Transverse colon (tissue), 4 donors: ENCODE results near the gene CD276. TPM values are rescaled to one million over a fixed set of nuclear protein-coding genes. Genes with fewer than 3 reads are reported as not detected.

Source experiments
- DNase-seq: peaks from one replicate; pipeline ENCODE4 v3.0.0-alpha.2; 2019
- H3K27ac ChIP-seq, 4 donors: fragments of 200-600 bp; sonication (generic); 2 replicates each; pipeline ENCODE4 v1.5.1; 2016 to 2018; ENCODE audit warnings: inconsistent platforms in 4 of 4
- H3K27me3 ChIP-seq: fragments of 200-600 bp; sonication (generic); 2 replicates; pipeline ENCODE4 v1.5.1; 2017; ENCODE audit warnings: inconsistent platforms
- H3K36me3 ChIP-seq, 4 donors: fragments of 200-600 bp; sonication (generic); 2 replicates each; pipeline ENCODE4 v1.5.1; 2017 to 2019; ENCODE audit warnings: inconsistent platforms in 4 of 4
- H3K4me1 ChIP-seq, 4 donors: fragments of 200-600 bp; sonication (generic); 2 replicates each; pipeline ENCODE4 v1.5.1; 2017 to 2020; ENCODE audit warnings: inconsistent platforms in 4 of 4
- H3K4me3 ChIP-seq, 4 donors: fragments of 200-600 bp; sonication (generic); 1 replicate in 1 of 4; 2 replicates in 3 of 4; pipeline versions ENCODE4 v1.5.1 to v1.6.1; 2017 to 2019; ENCODE audit warnings: inconsistent platforms in 4 of 4
- H3K9me3 ChIP-seq, 2 donors: fragments of 200-600 bp; sonication (generic); 2 replicates each; pipeline ENCODE4 v1.5.1; 2017 to 2019; ENCODE audit warnings: inconsistent platforms in 2 of 2
- EP300 ChIP-seq: sonication (generic); formaldehyde crosslinking; IDR thresholded peaks from one replicate; pipeline ENCODE4 v1.6.1; 2017; ENCODE audit warnings: antibody characterized with exemption, low read depth
- POLR2A ChIP-seq: fragments of 450-650 bp; IDR thresholded peaks from one replicate; pipeline ENCODE4 v1.6.1; 2016; ENCODE audit warnings: antibody characterized with exemption, mild to moderate bottlenecking, moderate library complexity
- POLR2AphosphoS5 ChIP-seq, 3 donors: sonication (generic); formaldehyde crosslinking; IDR thresholded peaks; one replicate each; pipeline ENCODE4 v1.6.1; 2016; ENCODE audit warnings: antibody characterized with exemption in 3 of 3
- WGBS, 2 donors: methylation state at CpG; one replicate each; pipeline ENCODE4 v1.1.5; 2018; ENCODE audit warnings: low coverage in 1 of 2; 5-methylcytosine and 5-hydroxymethylcytosine counted together
- in situ Hi-C, 4 donors: fragments of 200-750 bp; cut with MboI; loops; one replicate each; pipeline versions ENCODE4 v1.15.0 to v1.15.1; 2017; ENCODE audit warnings: low sequenced_read_pairs in 3 of 4, low pct_ligation_motif_present in 1 of 4, low pct_unique_long_range_greater_than_20kb in 1 of 4
- intact Hi-C: fragments of 100-400 bp; cut with DNase I; formaldehyde crosslinking; loops from one replicate; pipeline ENCODE4 v1.15.1; 2023; ENCODE audit warnings: low total_unique reads
- total RNA-seq, 4 donors: library from RNA; depleted of rRNA; stranded (reverse); fragments of >200 nt; gene quantifications; one replicate each; pipeline ENCODE4 v1.1.0, GENCODE V29; 2016
- TF ChIP-seq, protein P1 (sequence below), 5 experiments: fragments of 200-600 bp in 3 of 5; fragments of 450-650 bp in 2 of 5; sonication (generic) in 3 of 5; IDR thresholded peaks; 1 replicate in 2 of 5; 2 replicates in 3 of 5; pipeline ENCODE4 v1.5.1; 2016 to 2017; ENCODE audit warnings: antibody characterized with exemption in 5 of 5, inconsistent platforms in 3 of 5, mild to moderate bottlenecking in 2 of 5, moderate library complexity in 1 of 5

The CD276 gene
- total RNA-seq, 4 donors from 2014 or later, result 26.8 to 110 (median 45.7) TPM

DNA sequence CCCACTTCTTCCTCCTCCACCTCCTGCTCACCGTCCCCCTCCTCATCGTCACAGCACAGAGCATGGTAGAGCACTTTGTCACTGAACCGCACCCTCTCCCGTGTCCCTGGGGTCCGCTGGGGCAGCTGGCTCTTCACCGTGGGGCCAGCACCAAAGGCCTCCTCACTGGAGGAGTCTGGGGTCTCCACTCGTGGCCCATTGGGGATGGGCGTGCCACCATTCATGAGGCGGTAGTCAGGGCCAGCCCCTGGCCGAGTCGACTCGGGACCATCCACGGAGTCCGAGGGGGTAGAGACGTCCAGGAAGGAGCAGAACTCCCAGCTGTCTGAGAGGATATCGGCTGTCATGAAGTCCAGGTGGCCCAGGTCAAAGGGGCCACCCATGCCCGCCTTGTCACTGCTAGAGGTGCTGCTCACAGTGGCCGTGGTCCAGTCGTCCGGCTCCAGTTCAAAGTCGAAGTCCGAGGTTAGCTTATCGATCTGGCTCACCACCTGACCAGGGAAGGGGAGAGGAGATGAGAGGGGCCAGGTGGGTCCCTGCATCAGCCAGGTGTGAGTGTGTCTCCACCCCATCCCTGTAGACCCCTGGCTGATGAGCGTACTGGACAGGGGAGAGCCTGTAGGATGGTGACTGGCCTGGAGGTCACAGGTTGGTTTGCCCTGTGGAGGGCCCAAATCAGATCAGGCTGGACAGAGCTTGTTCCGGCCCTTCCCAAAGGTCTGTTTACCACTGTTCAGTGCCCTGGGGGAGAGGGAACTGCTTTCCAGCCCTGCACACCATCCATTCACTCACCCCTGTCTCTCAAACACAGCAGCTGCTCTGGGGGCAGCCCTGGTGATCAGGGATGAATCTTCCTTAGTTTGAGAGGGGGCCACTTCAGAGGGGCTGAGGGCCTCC lies 56.2 kb downstream of the CD276 start:
- H3K27me3 ChIP-seq, result no peaks in the 10 kb centered on the region
- in situ Hi-C loops (no loop called here), intact Hi-C loops (no loop called here)
- TF ChIP-seq, protein P1, sequence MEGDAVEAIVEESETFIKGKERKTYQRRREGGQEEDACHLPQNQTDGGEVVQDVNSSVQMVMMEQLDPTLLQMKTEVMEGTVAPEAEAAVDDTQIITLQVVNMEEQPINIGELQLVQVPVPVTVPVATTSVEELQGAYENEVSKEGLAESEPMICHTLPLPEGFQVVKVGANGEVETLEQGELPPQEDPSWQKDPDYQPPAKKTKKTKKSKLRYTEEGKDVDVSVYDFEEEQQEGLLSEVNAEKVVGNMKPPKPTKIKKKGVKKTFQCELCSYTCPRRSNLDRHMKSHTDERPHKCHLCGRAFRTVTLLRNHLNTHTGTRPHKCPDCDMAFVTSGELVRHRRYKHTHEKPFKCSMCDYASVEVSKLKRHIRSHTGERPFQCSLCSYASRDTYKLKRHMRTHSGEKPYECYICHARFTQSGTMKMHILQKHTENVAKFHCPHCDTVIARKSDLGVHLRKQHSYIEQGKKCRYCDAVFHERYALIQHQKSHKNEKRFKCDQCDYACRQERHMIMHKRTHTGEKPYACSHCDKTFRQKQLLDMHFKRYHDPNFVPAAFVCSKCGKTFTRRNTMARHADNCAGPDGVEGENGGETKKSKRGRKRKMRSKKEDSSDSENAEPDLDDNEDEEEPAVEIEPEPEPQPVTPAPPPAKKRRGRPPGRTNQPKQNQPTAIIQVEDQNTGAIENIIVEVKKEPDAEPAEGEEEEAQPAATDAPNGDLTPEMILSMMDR (IDR thresholded peaks at IDR 0.05), result no peak
- TF ChIP-seq POLR2AphosphoS5 (IDR thresholded peaks at IDR 0.05) (no peak), EP300 (no peak), POLR2A (no peak)
- no peak for DNase-seq
- H3K36me3 ChIP-seq, result no peaks in the 10 kb centered on the region
- H3K27ac ChIP-seq, result no peak overlapping the region
- 87% methylated on average over 19 of the region's 25 CpGs; no CpG with 5 or more reads in 1 of the 2 donors for WGBS, 2 donors
- H3K9me3 ChIP-seq, result no peaks in the 10 kb centered on the region
- peaks cover 0 to 4% (median 0%) of the 10 kb centered on the region in 4 donors for H3K4me1 ChIP-seq
- H3K4me3 ChIP-seq, result no peak overlapping the region

GRCh38 chr15:73741321-73741836 lies 57.2 kb downstream of the CD276 start:
- H3K27me3 ChIP-seq, result no peaks in the 10 kb centered on the region
- intact Hi-C loops, result no loop called here
- in situ Hi-C loops, result no loop called here
- H3K9me3 ChIP-seq, result no peaks in the 10 kb centered on the region
- no peak overlapping the region for H3K27ac ChIP-seq
- no peak for DNase-seq
- H3K36me3 ChIP-seq, result no peaks in the 10 kb centered on the region
- no peak for TF ChIP-seq EP300
- TF ChIP-seq POLR2A, result no peak
- TF ChIP-seq POLR2AphosphoS5 (IDR thresholded peaks at IDR 0.05), result no peak
- TF ChIP-seq, protein P1 (IDR thresholded peaks at IDR 0.05), result no peak
- 33 to 52% methylated on average over 1 to 3 of the region's 3 CpGs for WGBS, 2 donors
- peaks cover 0 to 4% (median 0%) of the 10 kb centered on the region in 4 donors for H3K4me1 ChIP-seq
- no peak overlapping the region for H3K4me3 ChIP-seq

DNA sequence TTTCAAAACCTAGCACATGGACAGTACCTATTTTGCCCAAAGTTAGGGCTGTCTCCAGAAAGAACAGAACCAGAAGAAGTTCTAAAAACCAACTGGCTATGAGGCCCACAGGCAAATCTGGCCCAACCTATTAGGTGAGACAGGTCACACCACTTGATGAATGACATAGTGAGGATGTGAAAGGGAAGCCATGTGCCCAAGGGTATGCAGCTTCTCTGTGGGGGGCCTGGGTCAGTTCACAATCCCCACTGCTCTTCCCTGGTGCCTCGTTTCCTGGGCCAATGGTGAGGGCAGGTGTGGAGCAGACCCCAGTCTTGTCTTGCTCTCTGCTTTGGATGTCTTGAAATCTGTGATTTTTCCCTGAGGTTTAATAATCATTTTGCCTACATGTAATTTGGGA lies 60.1 kb downstream of the CD276 start:
- Histone ChIP-seq H3K9me3 (no peaks in the 10 kb centered on the region), H3K27ac (no peak overlapping the region), H3K36me3 (no peaks in the 10 kb centered on the region), H3K27me3 (no peaks in the 10 kb centered on the region), H3K4me1 (peaks cover 0 to 8% (median 0%) of the 10 kb centered on the region in 4 donors), H3K4me3 (no peak overlapping the region)
- DNase-seq, result no peak
- 40 to 100% methylated on average over 1 of the region's 1 CpG for WGBS, 2 donors
- intact Hi-C loops, result loop anchor here (2.0 kb wide), 1 partner anchor 53 kb away; no protein-coding TSS in a partner anchor
- TF ChIP-seq POLR2A (no peak), POLR2AphosphoS5 (IDR thresholded peaks at IDR 0.05) (no peak), EP300 (no peak)
- in situ Hi-C loops, result no loop called here

- 56 to 61% methylated on average over 6 to 7 of the region's 7 CpGs for WGBS, 2 donors
- no peak for TF ChIP-seq EP300
- TF ChIP-seq, protein P1 (IDR thresholded peaks at IDR 0.05), result no peak
- no peak for TF ChIP-seq POLR2A
- no peak for TF ChIP-seq POLR2AphosphoS5 (IDR thresholded peaks at IDR 0.05)
- in situ Hi-C loops, result no loop called here
- no peaks in the 10 kb centered on the region for H3K9me3 ChIP-seq
- H3K27me3 ChIP-seq, result no peaks in the 10 kb centered on the region
- H3K4me3 ChIP-seq, result no peak overlapping the region
- no peak overlapping the region for H3K27ac ChIP-seq
- intact Hi-C loops, result loop anchor here (2.0 kb wide), 1 partner anchor 54 kb away; no protein-coding TSS in a partner anchor
- no peaks in the 10 kb centered on the region for H3K36me3 ChIP-seq
- H3K4me1 ChIP-seq, result peaks cover 0 to 8% (median 0%) of the 10 kb centered on the region in 4 donors
- DNase-seq, result no peak
Measured at GRCh38 chr15:73745073-73745472, 60.9 kb downstream of the CD276 start.
